Measurements from ENCODE around the gene LSAMP. TPM values are rescaled to one million over a fixed set of nuclear protein-coding genes. Genes with fewer than 3 reads are reported as not detected.

LSAMP gene
- total RNA-seq, 1 donor from 2014 or later, result 0.11 TPM

- Histone ChIP-seq H3K36me3 (no peaks in the 10 kb centered on the region), H3K27ac (no peak overlapping the region), H3K27me3 (no peaks in the 10 kb centered on the region), H3K4me3 (no peak overlapping the region), H3K9me3 (no peaks in the 10 kb centered on the region), H3K4me1 (no peaks in the 10 kb centered on the region)
- no peak for DNase-seq (ENCODE audit: low spot score in 2 of 2)
- intact Hi-C loops (cut with DNase I), result no loop called here
- TF ChIP-seq, protein P1, sequence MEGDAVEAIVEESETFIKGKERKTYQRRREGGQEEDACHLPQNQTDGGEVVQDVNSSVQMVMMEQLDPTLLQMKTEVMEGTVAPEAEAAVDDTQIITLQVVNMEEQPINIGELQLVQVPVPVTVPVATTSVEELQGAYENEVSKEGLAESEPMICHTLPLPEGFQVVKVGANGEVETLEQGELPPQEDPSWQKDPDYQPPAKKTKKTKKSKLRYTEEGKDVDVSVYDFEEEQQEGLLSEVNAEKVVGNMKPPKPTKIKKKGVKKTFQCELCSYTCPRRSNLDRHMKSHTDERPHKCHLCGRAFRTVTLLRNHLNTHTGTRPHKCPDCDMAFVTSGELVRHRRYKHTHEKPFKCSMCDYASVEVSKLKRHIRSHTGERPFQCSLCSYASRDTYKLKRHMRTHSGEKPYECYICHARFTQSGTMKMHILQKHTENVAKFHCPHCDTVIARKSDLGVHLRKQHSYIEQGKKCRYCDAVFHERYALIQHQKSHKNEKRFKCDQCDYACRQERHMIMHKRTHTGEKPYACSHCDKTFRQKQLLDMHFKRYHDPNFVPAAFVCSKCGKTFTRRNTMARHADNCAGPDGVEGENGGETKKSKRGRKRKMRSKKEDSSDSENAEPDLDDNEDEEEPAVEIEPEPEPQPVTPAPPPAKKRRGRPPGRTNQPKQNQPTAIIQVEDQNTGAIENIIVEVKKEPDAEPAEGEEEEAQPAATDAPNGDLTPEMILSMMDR (IDR thresholded peaks at IDR 0.05), result no peak
These were observed 587.7 kb downstream of the LSAMP start for GRCh38 chr3:115857518-115858136.

- intact Hi-C loops (cut with DNase I), result no loop called here
- no peak for DNase-seq (ENCODE audit: low spot score in 2 of 2)
- Histone ChIP-seq H3K4me1 (no peaks in the 10 kb centered on the region), H3K27ac (no peak overlapping the region), H3K9me3 (no peaks in the 10 kb centered on the region), H3K4me3 (no peak overlapping the region), H3K27me3 (no peaks in the 10 kb centered on the region), H3K36me3 (no peaks in the 10 kb centered on the region)
- TF ChIP-seq, protein P1 (IDR thresholded peaks at IDR 0.05), result no peak
These were observed 589.4 kb downstream of the LSAMP start for GRCh38 chr3:115855911-115856310.

- Histone ChIP-seq H3K27me3 (no peaks in the 10 kb centered on the region), H3K4me3 (no peak overlapping the region), H3K9me3 (no peaks in the 10 kb centered on the region), H3K4me1 (no peaks in the 10 kb centered on the region), H3K36me3 (no peaks in the 10 kb centered on the region), H3K27ac (no peak overlapping the region)
- no peak for DNase-seq (ENCODE audit: low spot score in 2 of 2)
- TF ChIP-seq, protein P1 (IDR thresholded peaks at IDR 0.05), result no peak
- intact Hi-C loops (cut with DNase I), result no loop called here
These were observed 592.2 kb downstream of the LSAMP start for GRCh38 chr3:115853104-115853503.

DNA sequence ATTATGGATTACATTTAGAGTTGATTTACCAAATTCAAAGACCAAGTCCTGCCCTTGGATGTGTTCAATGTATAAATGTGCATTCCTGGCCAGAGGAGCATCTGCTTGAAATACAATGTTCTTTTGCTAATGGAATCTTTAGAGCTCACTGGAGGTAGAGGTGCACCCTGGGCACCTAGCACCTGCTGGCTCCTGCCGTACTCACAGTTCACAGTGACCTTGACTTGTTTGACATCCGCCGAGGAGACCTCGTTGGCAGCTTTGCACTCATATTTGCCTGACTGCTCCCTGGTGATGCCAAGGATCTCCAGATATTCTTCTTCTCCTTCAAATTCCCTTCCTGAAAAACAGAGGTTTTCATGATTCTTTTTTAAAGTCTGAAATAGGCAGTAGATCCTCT lies 593.0 kb downstream of the LSAMP start:
- DNase-seq (ENCODE audit: low spot score in 2 of 2), result no peak
- TF ChIP-seq, protein P1 (IDR thresholded peaks at IDR 0.05), result no peak
- no peak overlapping the region for H3K27ac ChIP-seq
- H3K4me3 ChIP-seq, result no peak overlapping the region
- H3K9me3 ChIP-seq, result no peaks in the 10 kb centered on the region
- intact Hi-C loops (cut with DNase I), result no loop called here
- H3K4me1 ChIP-seq, result no peaks in the 10 kb centered on the region
- H3K27me3 ChIP-seq, result no peaks in the 10 kb centered on the region
- no peaks in the 10 kb centered on the region for H3K36me3 ChIP-seq

DNA sequence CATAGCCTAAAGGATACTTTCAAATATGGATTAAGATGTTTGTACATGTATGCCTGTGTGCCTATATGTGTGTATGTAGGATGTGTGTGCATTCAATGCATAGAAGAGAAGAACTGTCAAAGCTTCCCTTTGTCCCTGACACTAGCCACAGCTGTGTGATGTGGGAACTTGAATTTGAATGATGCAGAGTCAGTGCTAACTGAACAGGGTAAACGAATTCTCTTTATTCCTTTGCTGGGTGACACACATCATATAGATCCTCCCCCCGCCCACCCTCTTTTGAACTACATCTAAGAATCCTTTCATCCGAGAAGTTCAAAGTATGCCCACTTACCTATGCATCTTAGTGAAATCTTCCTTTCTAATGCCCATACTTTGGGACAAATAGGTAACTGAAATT lies 593.7 kb downstream of the LSAMP start:
- Histone ChIP-seq H3K4me3 (no peak overlapping the region), H3K27ac (no peak overlapping the region), H3K27me3 (no peaks in the 10 kb centered on the region), H3K9me3 (no peaks in the 10 kb centered on the region), H3K4me1 (no peaks in the 10 kb centered on the region), H3K36me3 (no peaks in the 10 kb centered on the region)
- intact Hi-C loops (cut with DNase I), result no loop called here
- no peak for DNase-seq (ENCODE audit: low spot score in 2 of 2)
- TF ChIP-seq, protein P1 (IDR thresholded peaks at IDR 0.05), result no peak

DNA sequence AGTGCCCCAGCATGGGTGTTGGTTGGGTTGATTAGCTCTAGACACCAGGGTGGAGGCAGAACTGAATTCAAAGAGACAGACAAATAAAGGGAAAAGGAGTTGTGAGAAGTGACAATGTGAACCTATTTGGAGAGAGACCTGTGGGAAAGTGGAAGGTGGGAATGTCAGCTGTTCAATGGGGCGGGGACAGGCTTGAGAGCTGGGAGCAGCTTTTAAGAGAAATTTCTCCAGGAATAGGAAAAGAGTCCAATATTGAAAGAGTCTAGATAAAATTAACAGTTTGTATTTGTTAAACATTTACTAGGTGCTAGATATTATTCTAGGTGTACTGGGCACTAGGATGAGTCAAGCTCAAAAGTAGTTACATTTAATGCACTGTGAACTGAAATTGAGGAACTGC lies 596.6 kb downstream of the LSAMP start:
- intact Hi-C loops (cut with DNase I), result no loop called here

More for the DNA sequence above, 596.6 kb downstream of the LSAMP start:
- Histone ChIP-seq H3K27ac (no peak overlapping the region), H3K4me1 (no peaks in the 10 kb centered on the region), H3K36me3 (no peaks in the 10 kb centered on the region), H3K4me3 (no peak overlapping the region), H3K27me3 (no peaks in the 10 kb centered on the region), H3K9me3 (no peaks in the 10 kb centered on the region)
- DNase-seq (ENCODE audit: low spot score in 2 of 2), result no peak
- TF ChIP-seq, protein P1 (IDR thresholded peaks at IDR 0.05), result no peak

Measured in ascending aorta (tissue), 2 donors.